Loucy (cell line): Measurements from ENCODE around the gene HOXA6.

ENCODE experiments used
- H2AFZ ChIP-seq: fragments of 200-600 bp; sonication (generic); 2 replicates; pipeline ENCODE4 v1.6.0; 2016; ENCODE audit warnings: antibody characterized with exemption, mild to moderate bottlenecking, low read length, moderate library complexity
- H3F3A ChIP-seq: fragments of 200-600 bp; 2 replicates; pipeline ENCODE4 v1.6.0; 2016; ENCODE audit warnings: antibody characterized with exemption, low read depth, mild to moderate bottlenecking
- H3K27me3 ChIP-seq: fragments of 200-600 bp; sonication (generic); 2 replicates; pipeline ENCODE4 v1.6.1; 2014; ENCODE audit warnings: low read length, mild to moderate bottlenecking; ENCODE audit not compliant: insufficient read depth, poor library complexity, severe bottlenecking
- H3K36me3 ChIP-seq: fragments of 200-600 bp; sonication (generic); 2 replicates; pipeline ENCODE4 v1.6.1; 2016; ENCODE audit warnings: low read length; ENCODE audit not compliant: insufficient read depth
- H3K4me1 ChIP-seq: fragments of 200-600 bp; sonication (generic); 2 replicates; pipeline ENCODE4 v1.5.1; 2014; ENCODE audit warnings: low read length, mild to moderate bottlenecking; ENCODE audit not compliant: insufficient read depth, poor library complexity, severe bottlenecking
- H3K4me2 ChIP-seq: fragments of 200-600 bp; sonication (generic); 2 replicates; pipeline ENCODE4 v1.6.0; 2014; ENCODE audit warnings: antibody characterized with exemption, low read length, low read depth, mild to moderate bottlenecking; ENCODE audit not compliant: poor library complexity, severe bottlenecking
- H3K4me3 ChIP-seq: fragments of 200-600 bp; sonication (generic); 2 replicates; pipeline ENCODE4 v1.5.1; 2014; ENCODE audit warnings: low read length, mild to moderate bottlenecking, mixed read lengths; ENCODE audit not compliant: poor library complexity, severe bottlenecking
- H3K79me2 ChIP-seq: fragments of 200-600 bp; sonication (generic); 2 replicates; pipeline ENCODE4 v1.6.1; 2014; ENCODE audit warnings: low read length; ENCODE audit not compliant: insufficient read depth
- H3K9ac ChIP-seq: fragments of 200-600 bp; sonication (generic); 2 replicates; pipeline ENCODE4 v1.6.0; 2014; ENCODE audit warnings: mild to moderate bottlenecking, low read depth, low read length, moderate library complexity; ENCODE audit not compliant: poor library complexity, severe bottlenecking
- H3K9me2 ChIP-seq: fragments of 200-600 bp; sonication (generic); replicated peaks from 2 replicates; pipeline ENCODE4 v1.6.1; 2016; ENCODE audit warnings: low read depth, low read length, mixed read lengths
- H3K9me3 ChIP-seq: fragments of 200-600 bp; sonication (generic); 2 replicates; pipeline ENCODE4 v1.6.1; 2014; ENCODE audit warnings: mild to moderate bottlenecking, antibody characterized with exemption, low read length, low read depth; ENCODE audit not compliant: insufficient read depth
- H4K20me1 ChIP-seq: fragments of 200-600 bp; sonication (generic); 2 replicates; pipeline ENCODE4 v1.6.0; 2014; ENCODE audit warnings: antibody characterized with exemption, low read length, mild to moderate bottlenecking; ENCODE audit not compliant: insufficient read depth, poor library complexity, severe bottlenecking
- EZH2phosphoT487 ChIP-seq: fragments of 200-600 bp; IDR thresholded peaks from 2 replicates; pipeline ENCODE4 v1.6.1; 2018; ENCODE audit warnings: antibody characterized with exemption, mild to moderate bottlenecking, moderate library complexity, borderline replicate concordance
- TF ChIP-seq, protein P1 (sequence below): fragments of 200-600 bp; sonication (generic); conservative IDR thresholded peaks from 2 replicates; pipeline ENCODE4 v1.5.1; 2014; ENCODE audit warnings: mild to moderate bottlenecking, antibody characterized with exemption, low read length

The HOXA6 gene

DNA sequence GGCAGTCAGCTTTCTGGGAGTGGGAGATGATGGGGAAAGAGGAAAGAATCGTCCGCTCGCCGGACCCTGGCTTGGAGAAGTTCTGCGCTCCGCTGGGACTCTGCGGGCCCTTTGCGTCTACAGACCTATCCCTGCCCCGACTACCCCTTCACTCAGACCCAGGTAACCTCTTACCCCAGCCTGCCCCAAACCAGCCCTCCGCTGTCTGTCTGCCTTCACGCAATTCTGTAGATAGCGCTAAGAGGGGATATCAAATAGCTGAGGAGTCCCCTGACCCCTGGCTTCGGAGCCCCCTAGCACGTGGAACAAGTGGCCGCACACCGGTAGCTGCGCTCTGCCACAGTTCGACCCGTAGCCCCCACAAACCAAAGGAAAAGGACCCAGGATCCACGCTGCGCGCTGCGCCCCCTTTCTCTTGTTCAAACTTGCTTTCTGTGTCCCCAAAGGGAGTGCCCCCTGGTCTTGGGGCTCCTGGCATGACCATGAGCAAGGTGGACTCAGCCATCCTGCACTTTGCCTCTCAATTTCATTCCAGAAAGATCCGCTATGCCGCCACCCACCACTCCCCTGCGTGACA, 24.0 kb downstream of the HOXA6 start:
- no peak overlapping the region for H2AFZ ChIP-seq
- no peak overlapping the region for H3K4me2 ChIP-seq
- peaks cover 99% of the 10 kb centered on the region for H3K79me2 ChIP-seq
- no peaks in the 10 kb centered on the region for H3K9me2 ChIP-seq
- TF ChIP-seq EZH2phosphoT487, result no peak
- TF ChIP-seq, protein P1, sequence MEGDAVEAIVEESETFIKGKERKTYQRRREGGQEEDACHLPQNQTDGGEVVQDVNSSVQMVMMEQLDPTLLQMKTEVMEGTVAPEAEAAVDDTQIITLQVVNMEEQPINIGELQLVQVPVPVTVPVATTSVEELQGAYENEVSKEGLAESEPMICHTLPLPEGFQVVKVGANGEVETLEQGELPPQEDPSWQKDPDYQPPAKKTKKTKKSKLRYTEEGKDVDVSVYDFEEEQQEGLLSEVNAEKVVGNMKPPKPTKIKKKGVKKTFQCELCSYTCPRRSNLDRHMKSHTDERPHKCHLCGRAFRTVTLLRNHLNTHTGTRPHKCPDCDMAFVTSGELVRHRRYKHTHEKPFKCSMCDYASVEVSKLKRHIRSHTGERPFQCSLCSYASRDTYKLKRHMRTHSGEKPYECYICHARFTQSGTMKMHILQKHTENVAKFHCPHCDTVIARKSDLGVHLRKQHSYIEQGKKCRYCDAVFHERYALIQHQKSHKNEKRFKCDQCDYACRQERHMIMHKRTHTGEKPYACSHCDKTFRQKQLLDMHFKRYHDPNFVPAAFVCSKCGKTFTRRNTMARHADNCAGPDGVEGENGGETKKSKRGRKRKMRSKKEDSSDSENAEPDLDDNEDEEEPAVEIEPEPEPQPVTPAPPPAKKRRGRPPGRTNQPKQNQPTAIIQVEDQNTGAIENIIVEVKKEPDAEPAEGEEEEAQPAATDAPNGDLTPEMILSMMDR, result no peak
- H3K27me3 ChIP-seq, result no peaks in the 10 kb centered on the region
- no peaks in the 10 kb centered on the region for H3F3A ChIP-seq
- H4K20me1 ChIP-seq, result peaks cover 56% of the 10 kb centered on the region
- H3K9ac ChIP-seq, result no peak overlapping the region
- H3K4me1 ChIP-seq, result no peaks in the 10 kb centered on the region
- peaks cover 98% of the 10 kb centered on the region; the same call in 1 of the 2 replicates for H3K36me3 ChIP-seq
- no peaks in the 10 kb centered on the region for H3K9me3 ChIP-seq
- H3K4me3 ChIP-seq, result no peak overlapping the region

DNA sequence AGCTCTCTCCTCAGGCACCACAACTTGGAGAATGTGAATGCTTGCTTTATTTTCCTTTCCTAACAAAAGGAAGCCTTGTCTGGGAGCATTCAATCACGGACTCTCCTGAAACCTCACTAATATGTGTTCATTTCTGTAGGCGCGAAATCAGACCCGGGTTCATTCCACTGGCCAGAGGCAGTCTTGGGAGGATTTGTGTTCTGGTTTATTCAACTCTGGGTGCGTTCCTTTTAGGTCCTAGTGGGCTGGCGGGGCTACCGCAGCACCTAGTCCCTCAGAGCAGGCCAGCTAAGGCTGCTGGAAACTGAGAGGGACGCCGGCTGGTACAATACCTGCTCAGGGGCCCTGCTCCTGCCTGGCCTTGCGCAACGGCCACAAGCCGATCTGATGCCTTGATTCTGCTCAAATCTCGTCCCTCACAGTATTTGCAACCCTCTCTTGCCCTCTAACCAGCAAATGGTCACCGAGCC, 24.5 kb downstream of the HOXA6 start:
- Histone ChIP-seq H3K36me3 (peaks cover 98% of the 10 kb centered on the region; the same call in 1 of the 2 replicates), H3K4me3 (no peak overlapping the region), H3K9ac (no peak overlapping the region), H3K4me2 (no peak overlapping the region), H3K9me3 (no peaks in the 10 kb centered on the region), H2AFZ (no peak overlapping the region), H3F3A (no peaks in the 10 kb centered on the region), H3K4me1 (no peaks in the 10 kb centered on the region), H3K9me2 (no peaks in the 10 kb centered on the region), H3K79me2 (peaks cover 99% of the 10 kb centered on the region), H3K27me3 (no peaks in the 10 kb centered on the region), H4K20me1 (peaks cover 58% of the 10 kb centered on the region)
- TF ChIP-seq, protein P1, result no peak
- no peak for TF ChIP-seq EZH2phosphoT487

DNA sequence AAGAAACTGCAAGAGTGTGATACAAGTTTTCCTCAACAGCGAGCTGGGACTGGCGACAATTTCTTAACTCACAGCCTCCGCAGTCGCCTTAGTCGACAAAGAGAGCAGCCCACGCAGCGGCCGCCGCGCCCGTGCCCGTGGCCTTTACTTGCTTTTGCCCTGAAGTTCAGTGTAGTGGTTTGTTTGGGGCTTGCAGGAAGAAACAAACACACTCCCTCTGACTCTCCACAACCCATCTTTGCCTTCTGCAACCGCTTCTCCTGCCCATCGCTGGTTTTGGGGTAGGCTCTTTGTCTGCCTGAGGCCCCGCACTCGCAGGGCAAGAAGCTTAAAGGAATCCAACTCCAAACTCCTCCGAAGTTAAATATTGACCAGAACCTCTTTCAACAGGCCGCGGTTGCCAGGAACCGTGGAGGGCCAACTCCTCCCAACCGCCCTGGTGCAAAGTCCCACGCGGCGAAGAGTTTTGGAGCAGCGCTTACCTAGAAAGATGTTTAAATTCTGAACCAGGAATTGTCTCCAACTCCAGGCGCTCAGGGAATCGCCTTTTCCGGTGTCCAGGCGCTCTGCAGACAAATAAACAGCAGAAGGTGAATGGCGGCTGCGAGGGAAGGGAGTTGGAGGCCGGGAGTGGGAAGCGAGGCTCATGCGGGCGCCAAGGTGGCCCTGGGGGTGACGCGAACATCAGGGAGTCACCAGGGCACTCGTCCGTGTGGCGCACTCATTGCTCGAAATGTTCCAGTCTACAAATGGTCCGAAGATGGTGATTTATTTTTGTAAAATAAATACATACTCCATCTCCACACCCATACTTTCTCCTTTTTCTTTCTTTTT, 25.3 kb downstream of the HOXA6 start:
- Histone ChIP-seq H3K9me2 (no peaks in the 10 kb centered on the region), H3F3A (no peaks in the 10 kb centered on the region), H3K36me3 (peaks cover 98% of the 10 kb centered on the region; the same call in 1 of the 2 replicates), H2AFZ (no peak overlapping the region), H3K9me3 (no peaks in the 10 kb centered on the region), H4K20me1 (peaks cover 56% of the 10 kb centered on the region), H3K4me3 (no peak overlapping the region), H3K27me3 (no peaks in the 10 kb centered on the region), H3K4me1 (no peaks in the 10 kb centered on the region), H3K79me2 (peaks cover 99% of the 10 kb centered on the region), H3K4me2 (no peak overlapping the region), H3K9ac (no peak overlapping the region)
- TF ChIP-seq EZH2phosphoT487, result no peak
- TF ChIP-seq, protein P1, result no peak
